ENCODE measurements around the gene HOXD12. TPM values are rescaled to one million over a fixed set of nuclear protein-coding genes. Genes with fewer than 3 reads are reported as not detected.

HOXD12 gene
- polyA plus RNA-seq, 1 of the 3 experiments (the other 2 are of a cell fraction): not detected

DNA sequence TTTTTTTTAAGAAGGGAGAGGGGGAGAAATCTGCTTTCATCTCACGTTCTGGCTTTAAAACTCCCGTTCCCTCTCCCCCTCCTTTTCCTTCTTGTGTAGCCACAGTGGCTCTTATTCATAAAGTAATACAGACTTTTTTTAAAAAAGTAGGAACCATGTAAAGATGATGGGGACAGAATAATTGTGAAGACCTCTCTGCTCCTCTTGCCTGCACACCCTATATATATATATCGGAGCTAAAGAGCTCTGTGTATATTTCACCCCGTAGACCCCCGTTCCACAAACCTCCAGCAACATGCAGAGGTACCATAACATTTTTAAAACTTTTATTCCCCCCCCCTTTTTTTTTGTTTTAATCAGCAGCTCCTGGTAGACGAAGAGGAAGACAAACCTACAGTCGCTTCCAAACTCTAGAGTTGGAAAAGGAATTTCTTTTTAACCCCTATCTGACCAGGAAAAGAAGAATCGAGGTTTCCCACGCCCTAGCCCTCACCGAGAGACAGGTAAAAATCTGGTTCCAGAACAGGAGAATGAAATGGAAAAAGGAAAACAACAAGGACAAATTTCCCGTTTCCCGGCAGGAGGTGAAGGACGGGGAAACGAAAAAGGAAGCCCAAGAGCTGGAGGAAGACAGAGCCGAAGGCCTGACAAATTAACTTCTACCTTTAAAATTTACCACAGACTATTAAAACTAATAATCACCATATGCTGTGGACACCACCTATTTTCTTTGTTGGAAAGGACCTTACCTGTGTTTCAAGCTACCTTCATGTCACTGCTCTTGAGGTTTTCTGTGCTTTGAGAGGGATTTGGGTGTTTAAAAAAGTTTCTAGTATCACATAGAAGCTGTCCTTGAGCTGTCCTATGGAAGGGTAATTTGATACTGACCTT is 31.6 kb downstream of the HOXD12 start:
- Histone ChIP-seq H3K4me2 (peak overlapping the region; percentile 81), H3K4me3 (ENCODE audit: low read depth in 2 of 2, low read length in 1 of 2) (peak overlapping the region; percentile 69), H3K9me2 (no peaks in the 10 kb centered on the region), H3K9ac (peak overlapping the region; percentile 66), H3K4me1 (ENCODE audit: control insufficient read depth in 1 of 2, insufficient read depth in 2 of 2, low read depth in 1 of 2, low read length in 1 of 2) (peaks cover 32 to 44% of the 10 kb centered on the region in 2 experiments), H3K27ac (ENCODE audit: low read depth in 2 of 2, low read length in 1 of 2) (peak overlapping the region; percentile 62 to 63), H3K27me3 (ENCODE audit: insufficient read depth) (no peaks in the 10 kb centered on the region), H3K9me3 (no peaks in the 10 kb centered on the region), H3K79me2 (ENCODE audit: insufficient read depth) (peaks cover 10% of the 10 kb centered on the region), H4K20me1 (ENCODE audit: insufficient read depth) (no peaks in the 10 kb centered on the region), H3F3A (replicated peaks; ENCODE audit: insufficient read depth) (peaks cover 32% of the 10 kb centered on the region), H2AFZ (ENCODE audit: low read depth) (peak overlapping the region; percentile 53; the same call in 1 of the 2 replicates), H3K36me3 (replicated peaks in 1 of 2; ENCODE audit: control insufficient read depth in 1 of 2, insufficient read depth in 2 of 2, low read length in 1 of 2) (no peaks in the 10 kb centered on the region)
- DNase-seq: no peak
- TF ChIP-seq FOXM1 (IDR thresholded peaks at IDR 0.05; ENCODE audit: low read depth): no peak
- 0 out of 2 replicates have a peak, but pooled peaks have one; percentile 9 for TF ChIP-seq MXI1 (IDR thresholded peaks at IDR 0.05; ENCODE audit: low read depth, low read length)
- ChIA-PET POLR2A (interaction anchor here (0.7 to 6.3 kb wide), 9 partner anchors 9 to 1262 kb away, joined by 3 to 45 read pairs (median 6); partner anchors contain the start of gene HOXD9), CTCF (interaction anchor here (0.8 to 26.1 kb wide), 18 partner anchors 9 to 1018 kb away, joined by 3 to 1047 read pairs (median 6); partner anchors contain the start of gene HOXD10)
- WGBS (ENCODE audit: low lambda C conversion rate): 21% methylated on average over 15 of the region's 15 CpGs

- ChIA-PET POLR2A (interaction anchor here (0.7 to 6.3 kb wide), 8 partner anchors 8 to 1261 kb away, joined by 3 to 45 read pairs (median 10); partner anchors contain the start of genes HOXD9 and MTX2), CTCF (interaction anchor here (0.8 to 26.1 kb wide), 15 partner anchors 8 to 1017 kb away, joined by 3 to 1047 read pairs (median 7); partner anchors contain the start of gene HOXD10)
- no peaks in the 10 kb centered on the region for H4K20me1 ChIP-seq (ENCODE audit: insufficient read depth)
- peaks cover 13% of the 10 kb centered on the region for H3K79me2 ChIP-seq (ENCODE audit: insufficient read depth)
- H3F3A ChIP-seq (replicated peaks; ENCODE audit: insufficient read depth): peaks cover 31% of the 10 kb centered on the region
- peak overlapping the region; percentile 68 for H2AFZ ChIP-seq (ENCODE audit: low read depth)
- H3K4me1 ChIP-seq (ENCODE audit: control insufficient read depth in 1 of 2, insufficient read depth in 2 of 2, low read depth in 1 of 2, low read length in 1 of 2): peaks cover 29 to 43% of the 10 kb centered on the region in 2 experiments
- no peak for DNase-seq
- H3K4me3 ChIP-seq (ENCODE audit: low read depth in 2 of 2, low read length in 1 of 2): peak overlapping the region; percentile 69
- H3K9me3 ChIP-seq: no peaks in the 10 kb centered on the region
- no peaks in the 10 kb centered on the region for H3K27me3 ChIP-seq (ENCODE audit: insufficient read depth)
- TF ChIP-seq USF2 (IDR thresholded peaks at IDR 0.05; ENCODE audit: borderline replicate concordance, low read depth, low read length) (no peak), RXRA (IDR thresholded peaks at IDR 0.05; ENCODE audit: borderline replicate concordance, low read depth) (no peak), MEF2A (IDR thresholded peaks at IDR 0.05; ENCODE audit: borderline replicate concordance, low read depth) (no peak), TCF12 (IDR thresholded peaks at IDR 0.05) (no peak), JUND (IDR thresholded peaks at IDR 0.05) (no peak), NFIC (IDR thresholded peaks at IDR 0.05; ENCODE audit: borderline replicate concordance) (no peak), SMC3 (IDR thresholded peaks at IDR 0.05; ENCODE audit: low read depth, low read length) (no peak), NRF1 (IDR thresholded peaks at IDR 0.05; ENCODE audit: low read depth, low read length) (no peak), REST (IDR thresholded peaks at IDR 0.05; ENCODE audit: low read depth, low read length) (no peak), RAD21 (IDR thresholded peaks at IDR 0.05; ENCODE audit: low read length) (no peak), FOXM1 (IDR thresholded peaks at IDR 0.05; ENCODE audit: low read depth) (no peak), EP300 (IDR thresholded peaks at IDR 0.05; ENCODE audit: borderline replicate concordance in 1 of 2, low read depth in 1 of 2, low read length in 1 of 2) (no peak), EZH2phosphoT487 (IDR thresholded peaks at IDR 0.05; ENCODE audit: borderline replicate concordance, low read depth) (no peak), GABPA (IDR thresholded peaks at IDR 0.05; ENCODE audit: low read depth) (no peak), CHD2 (IDR thresholded peaks at IDR 0.05; ENCODE audit: low read length, partially characterized antibody) (no peak), FOSL2 (IDR thresholded peaks at IDR 0.05; ENCODE audit: borderline replicate concordance, low read depth) (no peak), ELF1 (IDR thresholded peaks at IDR 0.05) (no peak)
- TF ChIP-seq, protein P1, sequence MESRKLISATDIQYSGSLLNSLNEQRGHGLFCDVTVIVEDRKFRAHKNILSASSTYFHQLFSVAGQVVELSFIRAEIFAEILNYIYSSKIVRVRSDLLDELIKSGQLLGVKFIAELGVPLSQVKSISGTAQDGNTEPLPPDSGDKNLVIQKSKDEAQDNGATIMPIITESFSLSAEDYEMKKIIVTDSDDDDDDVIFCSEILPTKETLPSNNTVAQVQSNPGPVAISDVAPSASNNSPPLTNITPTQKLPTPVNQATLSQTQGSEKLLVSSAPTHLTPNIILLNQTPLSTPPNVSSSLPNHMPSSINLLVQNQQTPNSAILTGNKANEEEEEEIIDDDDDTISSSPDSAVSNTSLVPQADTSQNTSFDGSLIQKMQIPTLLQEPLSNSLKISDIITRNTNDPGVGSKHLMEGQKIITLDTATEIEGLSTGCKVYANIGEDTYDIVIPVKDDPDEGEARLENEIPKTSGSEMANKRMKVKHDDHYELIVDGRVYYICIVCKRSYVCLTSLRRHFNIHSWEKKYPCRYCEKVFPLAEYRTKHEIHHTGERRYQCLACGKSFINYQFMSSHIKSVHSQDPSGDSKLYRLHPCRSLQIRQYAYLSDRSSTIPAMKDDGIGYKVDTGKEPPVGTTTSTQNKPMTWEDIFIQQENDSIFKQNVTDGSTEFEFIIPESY (IDR thresholded peaks at IDR 0.05; ENCODE audit: borderline replicate concordance, low read depth): no peak
- H3K36me3 ChIP-seq (replicated peaks in 1 of 2; ENCODE audit: control insufficient read depth in 1 of 2, insufficient read depth in 2 of 2, low read length in 1 of 2): no peaks in the 10 kb centered on the region
- H3K27ac ChIP-seq (ENCODE audit: low read depth in 2 of 2, low read length in 1 of 2): peak overlapping the region; percentile 62 to 63
- WGBS (ENCODE audit: low lambda C conversion rate): 24% methylated on average over 4 of the region's 4 CpGs
- H3K9ac ChIP-seq: peak overlapping the region; percentile 66
- H3K4me2 ChIP-seq: peak overlapping the region; percentile 81
- H3K9me2 ChIP-seq: no peaks in the 10 kb centered on the region
These were observed 32.2 kb downstream of the HOXD12 start for GRCh38 chr2:176131848-176132158.

Data from SK-N-SH (cell line).